Kidney tubule cell (primary cell): ENCODE measurements around the gene FNDC1.

ENCODE experiments used
- DNase-seq: peaks from one replicate; pipeline ENCODE4 v3.0.0-alpha.2; 2018; ENCODE audit warnings: low spot score

Gene FNDC1

DNA sequence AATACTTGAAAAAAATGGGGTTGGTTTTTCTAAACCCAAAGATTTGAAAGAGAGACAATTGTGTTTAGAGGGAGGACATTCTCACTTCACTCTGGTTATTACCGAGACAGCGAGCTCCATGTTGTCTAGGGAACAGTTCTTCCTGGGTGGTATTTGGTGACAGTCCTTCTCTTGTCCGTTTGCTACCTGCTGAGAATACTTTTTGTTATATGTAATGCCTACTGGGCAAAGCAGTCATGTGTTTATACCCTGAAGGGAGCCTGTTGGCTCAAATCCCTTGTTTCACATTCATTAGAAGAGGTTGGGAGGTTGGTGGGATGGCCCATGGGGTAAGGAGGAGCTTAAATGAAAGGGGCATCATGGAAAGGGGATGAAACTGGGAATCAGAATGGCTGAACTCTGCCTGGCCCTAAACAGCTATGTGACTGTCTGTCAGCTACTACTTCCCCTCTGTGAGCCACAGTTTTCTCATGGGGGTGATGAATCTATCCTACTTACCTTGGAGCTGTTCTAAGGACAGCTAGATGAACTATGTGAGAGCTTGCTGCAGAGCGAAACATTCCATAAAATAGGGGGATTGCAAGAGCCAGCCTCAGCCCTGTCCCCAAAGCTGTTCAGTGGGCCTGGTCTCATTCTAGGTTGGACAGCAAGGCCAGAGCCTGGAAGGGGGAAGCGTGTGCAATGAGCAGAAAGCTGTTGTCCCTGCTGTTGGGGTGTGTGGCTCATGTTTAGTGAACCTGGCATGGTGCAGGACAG is 43.5 kb downstream of the FNDC1 start:
- no peak for DNase-seq

DNA sequence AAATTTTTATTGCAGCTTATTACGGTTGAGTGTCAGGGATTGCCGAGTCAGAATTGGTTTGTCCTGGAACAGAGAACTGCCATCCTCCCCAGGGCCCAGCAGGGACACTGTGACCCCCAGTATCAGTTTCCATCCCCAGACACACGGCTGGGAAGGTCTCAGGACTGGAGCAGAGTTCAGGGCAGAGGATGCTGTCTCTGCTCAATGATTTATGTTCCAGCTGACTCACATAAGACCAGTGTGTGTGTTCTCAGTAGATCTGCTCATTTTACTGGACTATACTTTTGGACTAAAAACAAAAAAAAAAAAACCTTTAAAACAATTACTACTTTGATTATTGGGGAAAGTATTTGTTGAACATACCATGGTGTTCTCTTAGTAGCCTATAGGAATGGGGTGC is 44.2 kb downstream of the FNDC1 start:
- DNase-seq, result no peak

DNA sequence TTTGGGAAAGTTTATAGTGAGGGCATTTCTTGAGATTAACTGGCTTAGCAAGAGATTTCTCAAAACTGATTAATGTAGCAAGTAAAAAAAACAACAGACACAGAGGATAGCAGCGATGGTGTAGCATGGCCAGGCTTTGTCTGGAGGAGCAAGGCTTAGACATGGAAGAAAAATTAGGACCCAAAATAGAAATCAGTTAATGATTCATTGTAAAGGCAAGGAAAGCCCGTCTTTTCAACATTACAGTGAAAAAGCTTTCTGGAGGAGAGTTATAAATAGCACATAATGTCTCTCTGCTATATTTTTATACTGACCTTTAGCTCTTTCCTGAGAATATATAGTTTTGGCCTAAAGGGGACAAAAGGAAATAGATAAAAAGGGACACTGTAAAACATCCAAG is 45.1 kb downstream of the FNDC1 start:
- no peak for DNase-seq

DNA sequence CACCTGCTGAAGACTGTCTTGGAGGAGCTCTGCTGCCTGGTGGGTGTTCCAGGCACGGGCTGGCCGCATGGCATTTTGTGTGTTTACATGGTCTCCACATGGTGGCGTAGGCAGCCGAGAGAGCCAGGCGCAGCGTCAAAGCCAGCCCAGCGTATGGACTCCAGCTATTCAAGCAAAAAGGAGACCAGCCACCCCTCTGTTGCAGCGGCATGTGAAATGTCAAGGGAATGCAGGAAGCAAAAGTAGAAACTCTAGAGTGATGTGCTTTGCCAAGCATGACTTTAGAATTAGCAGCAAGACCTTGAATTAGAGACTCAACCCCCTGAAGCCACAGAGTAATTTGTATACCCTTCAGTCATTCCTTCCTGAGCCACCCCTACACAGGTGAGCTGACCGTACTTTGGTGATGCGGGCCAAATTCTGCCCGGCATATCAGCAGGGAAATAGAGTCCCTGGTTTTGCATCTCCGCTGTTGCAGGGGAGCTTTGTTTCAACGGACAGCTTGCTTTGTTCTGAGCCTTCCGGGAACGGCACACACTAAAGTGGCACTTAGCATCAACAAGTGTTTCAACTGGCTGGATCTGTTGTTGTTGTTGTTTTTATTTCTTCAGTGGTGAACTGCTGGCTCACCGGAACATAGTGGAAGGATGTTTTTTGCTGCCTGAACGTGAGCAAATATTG is 48.5 kb downstream of the FNDC1 start:
- peak; percentile 85 for DNase-seq

DNA sequence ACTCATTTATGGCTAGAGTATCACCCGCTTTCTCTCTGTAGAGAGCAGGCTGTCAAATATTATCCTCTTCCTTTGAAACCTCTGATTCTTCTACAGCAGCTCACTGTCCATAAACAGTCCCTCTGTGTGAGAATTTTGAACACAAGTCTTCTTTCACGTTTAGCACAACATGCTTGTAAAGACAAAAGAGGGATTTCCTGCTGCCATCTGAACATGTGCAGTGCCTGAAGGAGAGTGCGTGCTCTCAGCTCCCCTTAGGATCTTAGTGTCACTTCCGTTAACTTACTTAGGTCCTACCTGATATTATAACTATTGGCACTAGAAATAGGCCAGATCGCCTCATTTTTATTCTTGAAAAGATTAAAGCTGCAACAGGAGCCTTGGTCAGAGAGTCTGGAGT is 50.9 kb downstream of the FNDC1 start:
- DNase-seq, result no peak

DNA sequence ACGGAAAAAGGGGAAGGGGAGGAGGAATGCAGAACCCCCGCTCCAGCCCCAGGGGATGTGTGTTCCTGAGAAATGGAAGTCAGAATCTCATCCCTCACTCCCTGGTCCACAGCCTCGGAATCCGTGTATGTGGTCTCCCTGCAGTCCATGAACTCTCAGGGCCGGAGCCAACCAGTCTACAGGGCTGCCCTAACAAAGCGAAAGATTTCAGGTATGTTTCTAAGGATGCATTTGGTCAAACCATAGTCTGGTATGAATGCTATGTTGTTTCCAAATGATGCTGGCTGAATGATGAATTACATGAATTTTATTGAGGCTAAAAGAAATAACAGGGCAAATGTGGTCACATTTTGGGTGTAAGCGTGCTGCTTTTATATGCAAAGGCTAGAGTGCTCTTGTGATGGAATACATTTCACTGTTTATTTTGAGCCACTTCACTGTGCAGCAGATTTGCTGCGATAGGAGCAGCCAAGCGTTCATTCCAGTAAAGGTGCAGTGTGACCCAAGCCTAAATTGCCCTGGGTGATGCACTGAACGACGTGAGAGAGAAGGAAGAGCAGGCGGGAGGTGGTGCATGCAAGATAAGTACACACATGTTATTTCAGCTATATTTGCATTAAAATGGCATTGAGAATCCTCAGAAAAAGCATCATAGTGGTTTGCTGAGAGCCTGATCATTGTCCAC is 52.4 kb downstream of the FNDC1 start:
- no peak for DNase-seq

DNA sequence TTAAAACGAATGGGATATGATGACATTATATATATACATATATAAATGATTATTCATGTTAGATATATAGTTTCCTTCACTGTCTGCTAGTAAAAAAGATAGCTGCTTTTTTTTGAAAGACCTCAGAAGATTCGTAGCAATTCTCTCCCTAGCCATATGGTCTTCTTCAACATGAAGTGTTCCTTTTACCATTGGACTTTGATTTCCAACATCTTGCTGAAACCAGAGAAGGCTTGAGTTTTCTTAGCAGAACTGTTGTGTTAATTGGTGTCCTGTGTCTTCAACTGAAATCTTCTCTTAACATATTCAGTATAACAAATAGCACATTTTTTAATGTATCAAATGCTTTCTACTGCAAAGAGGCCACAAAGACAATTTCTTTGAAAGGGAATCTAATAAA is 55.3 kb downstream of the FNDC1 start:
- no peak for DNase-seq

DNA sequence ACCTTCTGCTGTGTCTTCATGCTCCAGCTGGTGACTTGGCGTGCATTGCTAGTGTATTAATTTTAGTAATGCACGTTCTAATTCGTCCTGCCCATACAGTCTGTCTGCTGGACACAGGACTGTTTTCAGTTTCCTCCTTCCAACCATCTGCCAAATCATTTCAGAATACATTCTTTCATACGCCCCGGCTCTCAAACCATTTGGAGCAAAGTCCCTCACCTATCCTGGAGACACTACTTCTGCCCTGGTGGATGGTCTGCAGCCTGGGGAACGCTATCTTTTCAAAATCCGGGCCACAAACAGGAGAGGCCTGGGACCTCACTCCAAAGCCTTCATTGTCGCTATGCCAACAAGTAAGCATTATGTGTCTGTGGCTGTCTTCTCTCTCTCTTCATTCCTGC is 60.5 kb downstream of the FNDC1 start:
- DNase-seq, result no peak

DNA sequence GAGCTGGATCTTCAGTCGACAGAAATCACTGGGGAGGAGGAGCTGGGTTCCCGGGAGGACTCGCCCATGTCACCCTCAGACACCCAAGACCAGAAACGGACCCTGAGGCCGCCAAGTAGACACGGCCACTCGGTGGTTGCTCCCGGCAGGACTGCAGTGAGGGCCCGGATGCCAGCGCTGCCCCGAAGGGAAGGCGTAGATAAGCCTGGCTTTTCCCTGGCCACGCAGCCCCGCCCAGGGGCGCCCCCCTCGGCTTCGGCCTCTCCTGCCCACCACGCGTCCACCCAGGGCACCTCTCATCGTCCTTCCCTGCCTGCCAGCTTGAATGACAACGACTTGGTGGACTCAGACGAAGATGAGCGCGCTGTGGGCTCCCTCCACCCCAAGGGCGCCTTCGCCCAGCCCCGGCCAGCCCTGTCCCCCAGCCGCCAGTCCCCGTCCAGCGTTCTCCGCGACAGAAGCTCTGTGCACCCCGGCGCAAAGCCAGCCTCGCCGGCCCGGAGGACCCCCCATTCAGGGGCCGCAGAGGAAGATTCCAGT is 63.0 kb downstream of the FNDC1 start:
- no peak for DNase-seq

DNA sequence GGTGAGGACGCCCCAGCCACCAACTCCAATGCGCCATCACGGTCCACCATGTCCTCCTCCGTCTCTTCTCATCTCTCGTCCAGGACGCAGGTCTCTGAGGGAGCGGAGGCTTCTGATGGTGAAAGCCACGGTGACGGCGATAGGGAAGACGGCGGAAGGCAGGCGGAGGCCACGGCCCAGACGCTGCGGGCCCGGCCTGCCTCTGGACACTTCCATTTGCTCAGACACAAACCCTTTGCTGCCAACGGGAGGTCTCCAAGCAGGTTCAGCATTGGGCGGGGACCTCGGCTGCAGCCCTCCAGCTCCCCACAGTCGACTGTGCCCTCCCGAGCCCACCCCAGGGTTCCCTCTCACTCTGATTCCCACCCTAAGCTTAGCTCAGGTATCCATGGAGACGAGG is 63.6 kb downstream of the FNDC1 start:
- DNase-seq, result no peak

DNA sequence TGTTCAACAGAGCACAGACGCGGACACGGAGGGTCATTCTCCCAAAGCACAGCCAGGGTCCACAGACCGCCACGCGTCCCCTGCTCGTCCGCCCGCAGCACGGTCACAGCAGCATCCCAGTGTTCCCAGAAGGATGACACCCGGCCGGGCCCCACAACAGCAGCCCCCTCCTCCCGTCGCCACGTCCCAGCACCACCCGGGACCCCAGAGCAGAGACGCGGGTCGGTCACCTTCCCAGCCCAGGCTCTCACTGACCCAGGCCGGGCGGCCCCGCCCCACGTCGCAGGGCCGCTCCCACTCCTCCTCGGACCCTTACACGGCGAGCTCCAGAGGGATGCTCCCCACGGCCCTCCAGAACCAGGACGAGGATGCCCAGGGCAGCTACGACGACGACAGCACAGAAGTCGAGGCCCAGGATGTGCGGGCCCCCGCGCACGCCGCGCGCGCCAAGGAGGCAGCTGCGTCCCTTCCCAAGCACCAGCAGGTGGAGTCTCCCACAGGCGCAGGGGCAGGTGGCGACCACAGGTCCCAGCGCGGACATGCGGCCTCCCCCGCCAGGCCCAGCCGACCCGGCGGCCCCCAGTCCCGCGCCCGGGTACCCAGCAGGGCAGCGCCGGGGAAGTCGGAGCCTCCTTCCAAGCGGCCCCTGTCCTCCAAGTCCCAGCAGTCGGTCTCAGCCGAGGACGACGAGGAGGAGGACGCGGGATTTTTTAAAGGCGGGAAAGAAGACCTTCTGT is 64.3 kb downstream of the FNDC1 start:
- DNase-seq, result peak; percentile 9

DNA sequence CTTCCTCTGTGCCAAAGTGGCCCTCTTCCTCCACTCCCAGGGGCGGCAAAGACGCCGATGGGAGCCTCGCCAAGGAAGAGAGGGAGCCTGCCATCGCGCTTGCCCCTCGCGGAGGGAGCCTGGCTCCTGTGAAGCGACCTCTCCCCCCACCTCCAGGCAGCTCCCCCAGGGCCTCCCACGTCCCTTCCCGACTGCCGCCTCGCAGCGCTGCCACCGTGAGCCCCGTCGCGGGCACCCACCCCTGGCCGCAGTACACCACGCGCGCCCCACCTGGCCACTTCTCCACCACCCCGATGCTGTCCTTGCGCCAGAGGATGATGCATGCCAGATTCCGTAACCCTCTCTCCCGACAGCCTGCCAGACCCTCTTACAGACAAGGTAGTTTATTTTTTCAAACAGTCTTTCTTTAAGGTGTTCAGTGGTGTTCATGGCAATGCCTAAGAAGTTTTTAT is 64.9 kb downstream of the FNDC1 start:
- no peak for DNase-seq

DNA sequence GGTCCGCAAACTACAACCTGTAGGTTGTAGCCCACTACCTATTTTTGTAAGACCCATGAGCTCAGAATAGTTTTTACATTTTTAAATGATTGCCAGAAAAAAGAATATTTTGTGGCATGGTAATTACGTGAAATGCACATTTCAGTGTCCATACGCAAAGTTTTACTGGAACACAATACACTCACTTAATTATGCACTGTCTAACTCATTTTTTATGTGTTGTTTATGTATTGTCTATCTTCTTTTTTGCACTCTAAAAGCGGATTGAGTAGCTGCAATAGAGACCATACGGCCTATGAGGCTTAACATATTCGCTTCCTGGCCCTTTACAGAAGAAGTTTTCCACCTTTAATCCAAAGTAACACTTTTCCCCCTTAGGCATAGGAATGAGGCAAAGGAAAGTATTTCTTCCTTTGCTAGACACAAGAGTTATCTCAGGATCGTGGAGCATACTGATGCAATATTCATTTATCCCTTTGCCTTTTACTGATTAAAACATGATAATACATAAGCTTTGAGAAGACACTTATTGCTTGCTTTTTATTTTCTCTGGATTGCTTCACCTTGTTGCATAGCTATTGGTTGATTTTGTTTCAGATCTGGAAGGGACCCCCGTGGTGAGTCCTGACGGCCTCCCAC is 69.8 kb downstream of the FNDC1 start:
- no peak for DNase-seq

DNA sequence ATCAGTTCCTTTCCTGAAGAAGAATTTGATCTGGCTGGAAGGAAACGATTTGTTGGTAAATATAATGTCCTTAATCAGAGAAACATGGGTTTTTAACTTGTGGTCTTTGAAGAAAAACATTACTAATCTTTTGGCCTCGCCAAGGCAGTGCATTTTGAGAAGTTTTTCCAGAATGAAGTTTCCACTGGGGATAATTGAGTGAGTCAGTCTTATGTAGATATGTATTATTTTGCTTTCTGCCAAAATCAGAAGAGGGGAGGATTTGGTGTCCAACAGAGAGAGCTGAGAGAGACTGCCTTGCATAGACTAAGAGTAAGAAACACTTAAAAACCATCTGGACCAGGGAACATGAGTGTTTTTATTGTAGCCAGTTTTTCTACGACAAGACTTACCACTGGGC is 79.9 kb downstream of the FNDC1 start:
- no peak for DNase-seq

DNA sequence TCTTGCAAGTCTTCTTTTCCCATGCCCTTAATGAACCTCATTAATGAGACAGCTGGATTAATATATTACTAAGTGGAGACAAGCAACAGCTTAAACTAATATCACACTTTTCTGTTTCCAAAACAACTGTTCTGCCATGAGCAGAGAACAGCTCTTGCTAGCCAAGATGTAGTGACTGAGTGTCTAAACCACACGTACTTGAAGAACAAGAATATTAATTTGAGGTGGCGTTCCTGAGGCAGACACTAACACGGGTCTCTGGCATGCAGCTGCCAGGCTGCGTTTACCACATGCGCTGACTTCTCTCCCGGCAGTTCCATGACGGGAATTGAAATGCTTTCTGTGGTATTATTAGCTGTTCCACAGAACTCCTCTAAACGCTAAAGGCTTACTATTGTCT is 80.6 kb downstream of the FNDC1 start:
- no peak for DNase-seq

DNA sequence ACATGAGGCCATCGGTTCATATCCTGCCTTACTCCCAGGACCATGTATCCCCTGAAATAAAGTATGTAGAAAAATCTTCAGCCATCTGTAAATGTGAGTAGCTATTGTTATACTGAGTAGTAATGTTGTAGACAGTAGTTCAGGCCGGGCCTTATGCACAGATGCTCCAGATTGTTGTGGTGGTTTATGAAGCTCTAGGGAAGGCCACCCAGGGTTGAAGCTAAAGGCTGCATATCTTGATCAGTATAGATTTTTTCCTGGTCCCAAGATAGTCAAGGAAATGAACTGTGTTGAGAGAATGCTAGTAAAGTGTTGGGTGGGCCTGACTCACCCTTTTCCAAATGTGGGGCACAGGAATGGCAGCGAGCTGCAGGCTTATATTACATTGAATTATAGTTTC is 81.4 kb downstream of the FNDC1 start:
- no peak for DNase-seq

DNA sequence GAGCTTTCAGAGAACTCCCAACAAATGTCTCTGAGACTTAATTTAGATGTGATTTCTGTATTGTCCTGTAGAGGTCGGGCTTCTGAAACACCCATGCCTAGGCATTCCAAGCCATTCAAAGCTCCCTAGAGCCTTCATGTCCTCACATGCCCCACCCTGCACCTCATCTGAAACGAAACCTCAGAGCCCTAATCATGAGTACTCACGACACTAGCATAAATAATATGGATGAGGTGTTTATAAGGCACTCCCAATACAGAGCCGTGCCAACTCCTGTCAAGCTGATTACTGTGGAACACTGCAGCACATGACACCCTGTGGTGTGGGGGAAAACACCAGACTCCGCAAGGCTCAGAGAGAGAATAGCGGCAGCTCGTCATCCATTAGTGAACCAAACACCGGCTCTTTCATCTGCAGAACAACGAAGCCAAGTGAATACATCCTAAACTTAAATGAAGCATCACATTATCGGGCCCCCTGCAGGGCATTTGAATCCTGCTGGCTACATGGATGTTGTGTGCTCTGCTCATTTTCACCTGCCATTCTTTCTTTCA is 83.8 kb downstream of the FNDC1 start:
- DNase-seq, result peak; percentile 69

DNA sequence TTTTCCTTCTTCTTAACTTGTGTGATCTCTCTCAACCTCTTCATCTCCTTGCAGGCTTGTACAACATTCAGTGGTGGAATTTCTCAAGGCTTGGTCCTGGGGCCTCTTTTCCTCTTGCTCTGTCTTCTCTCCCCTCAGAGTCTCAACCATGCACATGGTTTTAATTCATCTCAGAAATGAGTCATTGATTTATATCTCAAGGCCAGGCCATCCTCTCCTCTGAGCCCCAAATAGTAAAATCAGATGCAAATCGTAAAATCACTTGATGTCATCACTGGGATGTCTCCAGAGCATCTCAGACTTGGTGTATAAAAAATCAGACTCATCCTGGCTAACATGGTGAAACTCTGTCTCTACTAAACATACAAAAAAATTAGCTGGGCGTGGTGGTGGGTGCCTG is 85.0 kb downstream of the FNDC1 start:
- no peak for DNase-seq

DNA sequence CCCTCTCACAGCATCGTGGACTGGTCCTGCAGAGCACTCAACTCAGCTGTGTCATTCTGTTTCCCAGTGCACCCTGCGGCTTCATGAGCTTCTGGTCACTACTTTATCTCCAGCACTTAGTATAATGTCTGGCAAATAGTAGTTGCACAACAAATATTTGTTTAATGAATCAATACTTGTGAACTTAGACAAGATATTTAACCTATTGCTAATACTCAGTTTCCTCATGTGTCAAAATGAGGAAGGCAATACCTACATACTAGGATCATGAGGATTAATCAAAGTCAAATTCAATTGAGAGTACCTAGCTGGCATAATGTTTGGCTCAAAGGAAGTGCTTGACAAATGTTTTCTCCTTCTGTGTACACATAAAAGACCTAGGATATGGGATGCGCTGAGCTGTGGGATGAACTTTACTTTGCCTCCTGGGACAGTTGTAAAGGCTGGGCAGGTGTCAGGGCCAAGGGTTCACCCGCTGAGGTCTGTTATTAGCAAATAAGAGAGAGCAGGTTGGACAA is 86.3 kb downstream of the FNDC1 start:
- DNase-seq, result no peak

DNA sequence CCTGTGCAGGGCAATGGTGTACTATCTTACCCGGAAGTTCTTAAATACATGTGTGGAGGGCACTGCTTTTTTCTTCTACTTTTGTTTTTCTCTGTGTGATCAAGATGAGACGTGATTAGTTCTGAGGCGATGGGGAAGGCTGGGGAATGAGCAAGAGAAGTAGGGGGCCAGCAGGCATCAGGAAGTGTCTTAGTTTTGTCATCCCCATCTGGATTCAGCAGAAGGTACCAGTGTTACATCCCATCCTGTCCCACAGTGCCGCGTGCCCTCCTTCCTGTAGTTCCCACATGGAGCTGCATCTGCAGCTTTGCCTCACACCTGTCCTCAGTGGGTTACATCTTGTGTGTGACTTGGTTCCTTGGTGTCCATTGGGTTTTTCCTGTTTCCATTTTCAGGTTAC is 86.9 kb downstream of the FNDC1 start:
- no peak for DNase-seq

DNA sequence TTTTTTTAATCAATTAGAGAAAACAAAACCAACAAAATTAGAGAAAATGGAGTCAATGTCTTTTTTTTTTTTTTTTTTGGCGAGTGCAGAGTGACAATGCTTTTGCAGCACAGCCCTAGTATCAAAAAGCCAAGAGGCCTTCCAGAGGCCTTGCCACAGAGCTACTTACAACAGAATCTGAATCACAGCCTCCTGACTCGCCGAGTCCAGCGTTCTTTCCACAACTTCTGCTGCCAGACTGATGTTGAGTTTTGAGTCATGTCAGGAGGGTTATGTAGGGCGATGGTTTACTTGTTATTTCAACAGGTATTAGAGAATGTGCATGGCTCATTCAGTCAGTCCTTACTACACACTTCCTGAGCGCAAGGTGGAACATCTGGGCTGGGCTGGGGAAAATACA is 88.6 kb downstream of the FNDC1 start:
- DNase-seq, result peak; percentile 15
